ENCODE measurements around the gene APOBEC3A. TPM values are rescaled to one million over a fixed set of nuclear protein-coding genes. Genes with fewer than 3 reads are reported as not detected.
A peak's percentile ranks its signal among the peaks of the same experiment; 100 is the strongest.
"Not testable (repeated sequence)": the region's sequence is repeated elsewhere in the genome, so short reads cannot be mapped to it uniquely, and the experiment has no call there.

Gene APOBEC3A
- total RNA-seq, 2 donors from 2014 or later = 3.3 TPM; not detected in 1

DNA sequence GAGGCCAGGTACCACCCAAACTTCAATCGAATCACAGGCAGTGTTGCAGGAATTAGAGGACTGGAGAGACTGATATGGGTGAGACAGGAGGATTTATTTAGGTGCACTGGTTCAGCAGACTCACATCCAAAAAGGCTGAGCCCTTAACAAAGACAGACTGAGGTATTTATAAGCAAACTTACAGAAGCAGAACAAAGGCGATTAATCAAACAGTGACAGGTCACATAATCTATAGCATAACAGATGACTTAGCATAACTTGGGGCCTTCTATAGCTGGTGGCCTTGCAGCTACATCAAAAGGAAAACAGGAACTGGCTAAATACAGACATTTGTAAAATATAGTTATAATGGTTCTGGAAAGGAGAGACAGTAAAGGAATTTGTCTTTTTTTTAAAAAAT is 26.8 kb downstream of the APOBEC3A start:
- Mint-ChIP-seq H3K36me3 (no peaks in the 10 kb centered on the region), H3K27me3 (no peaks in the 10 kb centered on the region), H3K27ac (no peak overlapping the region), H3K9me3 (no peaks in the 10 kb centered on the region), H3K4me3 (no peak overlapping the region), H3K4me1 (ENCODE audit: low read depth in 2 of 2) (peaks cover 0 to 24% of the 10 kb centered on the region in 2 donors)
- DNase-seq (ENCODE audit: low spot score) (no peak), ATAC-seq (no peak)

DNA sequence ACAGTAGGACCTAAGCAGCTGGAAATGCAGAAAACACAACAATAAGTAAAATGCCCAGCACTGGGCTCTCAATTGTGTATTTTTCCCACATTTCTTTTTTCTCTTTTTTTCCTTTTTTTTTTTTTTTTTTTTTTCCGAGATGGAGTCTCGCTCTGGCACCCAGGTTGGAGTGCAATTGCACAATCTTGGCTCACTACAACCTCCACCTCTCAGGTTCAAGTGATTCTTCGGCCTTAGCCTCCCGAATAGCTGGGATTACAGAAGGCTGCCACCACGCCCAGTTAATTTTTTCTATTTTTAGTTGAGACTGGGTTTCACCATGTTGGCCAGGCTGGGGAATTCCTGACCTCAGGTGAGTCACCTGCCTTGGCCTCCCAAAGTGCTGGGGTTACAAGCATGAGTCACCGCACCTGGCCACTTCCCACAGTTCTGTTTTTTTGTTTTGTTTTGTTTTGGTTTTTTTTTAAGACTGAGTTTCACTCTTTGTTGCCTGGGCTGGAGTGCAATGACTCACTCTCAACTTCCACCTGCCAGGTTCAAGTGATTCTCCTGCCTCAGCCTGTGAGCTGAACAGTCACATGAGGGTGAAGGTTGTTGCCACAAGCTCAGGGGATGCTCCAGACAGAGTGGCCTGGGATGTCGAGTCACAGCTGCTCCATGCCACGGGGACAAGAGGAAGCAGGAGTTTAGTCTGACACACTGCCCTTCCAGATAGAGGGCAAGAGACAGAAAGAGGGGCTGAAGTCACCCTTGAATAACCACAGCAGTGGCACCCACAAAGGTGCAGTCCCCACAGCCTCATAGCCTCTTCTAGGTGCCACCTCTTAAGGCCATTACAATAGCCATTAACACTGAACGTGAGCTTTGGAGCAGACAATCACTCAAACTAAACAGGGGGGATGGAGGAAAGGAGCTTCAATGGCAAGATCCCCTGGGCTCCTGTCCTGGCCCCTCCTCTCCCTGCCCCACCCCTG is 27.7 kb downstream of the APOBEC3A start:
- H3K36me3 Mint-ChIP-seq; H3K9me3 Mint-ChIP-seq; H3K4me3 Mint-ChIP-seq; H3K27me3 Mint-ChIP-seq; DNase-seq (ENCODE audit: low spot score): not testable (repeated sequence)
- ATAC-seq = peak in 1 of 2 donors; percentile 55
- peak overlapping the region in 1 of 2 donors; percentile 72 for H3K27ac Mint-ChIP-seq
- peaks cover 0 to 29% of the 10 kb centered on the region in 2 donors for H3K4me1 Mint-ChIP-seq (ENCODE audit: low read depth in 2 of 2)

DNA sequence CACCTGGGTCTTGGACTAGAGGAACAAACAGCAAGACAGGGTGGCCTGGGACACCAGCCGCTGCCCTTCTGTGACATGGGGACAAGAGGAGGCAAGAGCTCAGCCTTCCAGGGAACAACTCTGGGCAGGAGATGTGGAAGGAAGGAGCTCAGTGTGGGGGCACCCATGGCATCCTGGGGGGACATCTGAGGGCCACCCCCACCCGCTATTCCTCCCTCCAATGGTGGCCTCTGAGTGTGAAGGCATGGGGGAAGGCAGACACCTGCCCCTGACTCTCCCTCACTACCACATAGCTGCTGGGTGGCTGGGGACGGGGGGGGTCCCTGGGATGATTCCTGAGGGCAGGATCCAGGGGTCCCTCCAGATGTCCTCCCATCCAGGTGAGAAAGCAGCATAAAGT is 29.2 kb downstream of the APOBEC3A start:
- no peak for ATAC-seq
- no peak overlapping the region for H3K27ac Mint-ChIP-seq
- no peaks in the 10 kb centered on the region for H3K9me3 Mint-ChIP-seq
- H3K27me3 Mint-ChIP-seq = no peaks in the 10 kb centered on the region
- peaks cover 0 to 26% of the 10 kb centered on the region in 2 donors for H3K4me1 Mint-ChIP-seq (ENCODE audit: low read depth in 2 of 2)
- H3K36me3 Mint-ChIP-seq = no peaks in the 10 kb centered on the region
- no peak for DNase-seq (ENCODE audit: low spot score)
- H3K4me3 Mint-ChIP-seq = no peak overlapping the region

DNA sequence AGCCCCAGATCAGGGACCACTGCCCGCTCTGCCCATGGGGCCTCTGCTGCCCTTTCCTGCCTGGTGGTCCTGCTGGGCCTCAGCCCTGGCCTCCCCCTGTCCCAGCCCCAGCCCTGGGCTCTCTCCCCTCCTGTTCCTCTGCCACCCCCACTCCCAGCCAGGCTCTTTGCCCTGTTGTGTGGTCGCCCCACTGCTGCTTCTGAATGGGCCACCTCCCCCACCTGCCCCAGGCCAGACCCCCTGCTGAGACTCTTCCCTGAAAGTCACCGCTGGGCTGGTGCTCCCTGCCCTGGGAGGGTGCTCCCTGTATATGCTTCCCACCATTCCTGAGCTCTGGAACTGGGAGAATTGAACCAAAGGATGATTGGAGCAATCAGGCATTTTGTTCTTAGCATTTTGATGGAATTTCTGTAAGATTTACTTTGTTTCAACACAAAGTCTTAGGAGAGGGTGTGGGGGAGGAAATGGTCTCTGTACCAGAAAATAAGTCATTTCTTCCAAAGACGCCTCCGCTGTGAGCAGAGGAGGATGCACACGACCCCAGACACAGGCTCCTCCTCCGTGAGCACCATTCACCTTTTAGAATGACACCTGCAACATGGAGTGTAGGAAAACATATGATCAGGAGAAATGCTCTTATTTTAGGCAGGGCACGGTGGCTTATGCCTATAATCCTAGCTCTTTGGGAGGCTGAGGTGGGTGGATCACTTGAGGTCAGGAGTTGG is 29.9 kb downstream of the APOBEC3A start:
- no peak for DNase-seq (ENCODE audit: low spot score)
- Mint-ChIP-seq H3K4me1 (ENCODE audit: low read depth in 2 of 2) (peaks cover 0 to 19% of the 10 kb centered on the region in 2 donors), H3K27me3 (no peaks in the 10 kb centered on the region), H3K27ac (no peak overlapping the region), H3K4me3 (no peak overlapping the region), H3K36me3 (no peaks in the 10 kb centered on the region), H3K9me3 (no peaks in the 10 kb centered on the region)
- ATAC-seq = no peak

DNA sequence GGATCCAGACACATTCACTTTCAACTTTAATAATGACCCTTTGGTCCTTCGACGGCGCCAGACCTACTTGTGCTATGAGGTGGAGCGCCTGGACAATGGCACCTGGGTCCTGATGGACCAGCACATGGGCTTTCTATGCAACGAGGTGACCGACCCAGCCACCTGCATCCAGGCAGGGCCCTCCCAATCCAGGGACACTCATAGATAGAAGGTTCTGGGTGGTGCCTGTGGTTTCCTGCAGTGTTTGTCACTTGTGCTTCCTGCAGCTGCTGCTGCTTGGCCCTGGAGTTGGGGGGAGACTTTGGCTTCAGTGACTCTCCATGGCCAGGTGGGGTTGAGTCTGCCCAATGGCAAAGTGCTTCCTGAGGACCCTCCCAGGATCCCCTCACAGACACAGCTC is 32.1 kb downstream of the APOBEC3A start:
- H3K27ac Mint-ChIP-seq = no peak overlapping the region
- H3K9me3 Mint-ChIP-seq = no peaks in the 10 kb centered on the region
- peaks cover 7 to 13% of the 10 kb centered on the region in 2 donors for H3K4me1 Mint-ChIP-seq (ENCODE audit: low read depth in 2 of 2)

DNA sequence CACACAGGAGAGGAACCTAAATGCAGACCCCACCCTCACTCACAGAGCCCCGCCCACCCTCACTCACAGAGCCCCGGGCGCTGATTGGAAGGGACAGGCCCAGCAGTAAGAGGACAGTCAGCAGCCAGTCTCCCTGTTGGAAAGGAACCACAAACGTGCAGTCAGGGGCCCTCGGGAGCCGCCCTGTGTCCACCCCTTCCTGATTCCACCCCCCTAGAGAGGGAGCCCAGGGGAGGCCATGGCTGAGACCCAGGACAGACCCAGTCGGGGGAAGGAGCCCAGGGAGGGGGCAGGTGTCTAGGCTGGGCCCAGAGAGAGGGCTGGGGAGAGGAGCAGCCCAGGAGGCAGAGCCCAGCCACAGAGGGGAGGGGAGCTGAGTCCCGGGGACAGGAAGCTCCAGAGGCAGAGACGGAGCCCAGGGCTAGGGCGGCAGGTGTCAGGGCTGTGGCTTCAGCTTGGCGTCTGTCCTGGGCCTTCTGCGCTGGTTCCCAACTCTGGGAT is 35.5 kb downstream of the APOBEC3A start:
- H3K4me1 Mint-ChIP-seq (ENCODE audit: low read depth in 2 of 2); H3K4me3 Mint-ChIP-seq; H3K9me3 Mint-ChIP-seq; H3K27ac Mint-ChIP-seq; H3K36me3 Mint-ChIP-seq: not testable (repeated sequence)
- peak; percentile 35 for DNase-seq (ENCODE audit: low spot score)
- ATAC-seq = peak; percentile 17 to 59
- H3K27me3 Mint-ChIP-seq = peaks cover 0 to 14% of the 10 kb centered on the region in 2 donors

More for the DNA sequence above, 32.1 kb downstream of the APOBEC3A start:
- ATAC-seq (no peak), DNase-seq (ENCODE audit: low spot score) (no peak)
- Mint-ChIP-seq H3K36me3 (no peaks in the 10 kb centered on the region), H3K27me3 (peaks cover 0 to 9% of the 10 kb centered on the region in 2 donors), H3K4me3 (no peak overlapping the region)

DNA sequence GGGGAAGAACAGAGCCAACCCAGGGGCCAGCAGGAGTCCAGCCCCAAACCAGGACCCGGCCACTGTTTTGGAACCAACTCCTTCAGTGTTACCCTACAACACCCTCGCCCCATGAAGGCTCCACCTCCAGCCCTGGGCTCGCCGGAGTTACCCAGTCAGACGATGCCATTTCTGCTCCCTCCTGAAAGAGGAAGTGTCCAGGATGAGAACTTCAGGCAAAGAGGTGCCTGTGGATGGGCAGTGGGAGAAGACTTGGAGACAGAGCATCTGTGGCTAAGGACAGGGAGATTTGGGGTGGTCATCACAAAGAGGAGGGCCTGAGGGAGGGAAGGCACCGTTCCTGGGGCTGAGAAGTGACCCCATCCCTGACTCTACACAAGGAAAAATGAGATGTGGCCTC is 38.7 kb downstream of the APOBEC3A start:
- DNase-seq (ENCODE audit: low spot score) (peak; percentile 54), ATAC-seq (no peak)
- Mint-ChIP-seq H3K4me1 (ENCODE audit: low read depth in 2 of 2) (peaks cover 0 to 7% of the 10 kb centered on the region in 2 donors), H3K36me3 (peaks cover 5% of the 10 kb centered on the region), H3K9me3 (peaks cover 3% of the 10 kb centered on the region), H3K27ac (no peak overlapping the region), H3K4me3 (no peak overlapping the region), H3K27me3 (peaks cover 7 to 20% of the 10 kb centered on the region in 2 donors)

DNA sequence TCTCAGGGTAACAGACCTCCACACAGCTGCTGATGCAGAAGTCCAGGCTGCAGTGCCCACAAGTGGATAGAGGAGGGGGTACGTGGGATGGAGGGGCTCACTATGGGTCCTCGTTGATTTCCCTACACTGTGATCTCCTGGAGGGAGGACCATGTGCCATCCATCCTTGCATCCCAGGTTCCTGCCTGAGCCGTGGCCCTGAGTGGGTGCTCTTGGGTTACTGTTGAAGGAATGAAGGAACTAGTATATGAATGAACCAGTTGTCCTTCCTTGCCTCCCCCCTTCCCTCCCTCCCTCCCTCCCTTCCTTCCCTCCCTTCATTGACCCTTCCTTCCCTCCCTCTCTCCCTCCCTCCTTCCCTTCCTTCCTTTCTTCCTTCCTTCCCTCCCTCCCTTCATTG is 40.1 kb downstream of the APOBEC3A start:
- Mint-ChIP-seq H3K4me3 (no peak overlapping the region), H3K27ac (no peak overlapping the region), H3K4me1 (ENCODE audit: low read depth in 2 of 2) (peaks cover 0 to 7% of the 10 kb centered on the region in 2 donors), H3K27me3 (peaks cover 7 to 20% of the 10 kb centered on the region in 2 donors), H3K36me3 (peaks cover 5% of the 10 kb centered on the region), H3K9me3 (peaks cover 3% of the 10 kb centered on the region)
- no peak for ATAC-seq
- DNase-seq (ENCODE audit: low spot score) = peak; percentile 52

DNA sequence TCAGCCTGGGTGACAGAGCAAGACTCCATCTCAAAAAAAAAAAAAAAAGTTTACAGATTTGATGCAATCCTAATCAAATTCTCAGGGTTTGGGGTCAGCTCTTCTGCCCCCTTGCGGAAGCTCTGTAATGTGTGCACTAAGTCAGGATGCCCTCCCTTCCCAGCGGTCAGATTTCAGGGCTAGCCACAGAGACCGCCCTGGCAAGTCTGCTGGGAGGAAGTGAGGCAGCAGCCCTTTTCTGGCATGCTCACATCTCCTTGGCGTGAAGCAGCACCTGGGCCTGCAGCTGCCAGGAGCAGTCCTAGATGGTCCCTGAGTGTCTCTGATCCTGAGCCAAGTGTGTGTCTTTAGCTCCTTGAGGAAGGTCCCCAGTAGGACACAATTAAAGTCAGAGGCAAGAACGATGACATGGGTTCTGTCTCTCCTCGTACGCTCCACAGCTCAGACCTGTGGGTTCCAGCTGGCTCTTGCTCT is 45.8 kb downstream of the APOBEC3A start:
- peak; percentile 89 for DNase-seq (ENCODE audit: low spot score)
- peaks cover 11 to 17% of the 10 kb centered on the region in 2 donors for H3K4me1 Mint-ChIP-seq (ENCODE audit: low read depth in 2 of 2)
- ATAC-seq = peak; percentile 97 to 98
- no peak overlapping the region for H3K4me3 Mint-ChIP-seq
- H3K27ac Mint-ChIP-seq = peak overlapping the region in 1 of 2 donors; percentile 78
- H3K27me3 Mint-ChIP-seq = peaks cover 3 to 7% of the 10 kb centered on the region in 2 donors
- H3K9me3 Mint-ChIP-seq = no peaks in the 10 kb centered on the region
- peaks cover under 1% of the 10 kb centered on the region for H3K36me3 Mint-ChIP-seq

DNA sequence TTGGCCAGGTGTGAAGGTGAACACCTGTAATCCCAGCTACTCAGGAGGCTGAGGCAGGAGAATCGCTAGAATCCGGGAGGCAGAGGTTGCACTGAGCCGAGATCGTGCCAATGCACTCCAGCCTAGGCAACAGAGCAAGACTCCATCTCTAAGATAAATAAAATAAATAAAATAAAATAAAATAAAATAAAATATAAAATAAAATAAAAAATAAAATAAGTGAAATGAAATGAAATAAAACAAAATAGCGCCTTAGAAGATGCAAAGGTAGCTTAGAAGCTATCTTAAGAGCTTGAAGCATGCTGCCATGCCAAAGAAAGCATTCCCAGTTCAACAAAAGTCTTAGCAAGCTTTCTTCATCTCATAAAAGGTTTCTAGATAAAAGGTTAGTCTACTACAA is 49.8 kb downstream of the APOBEC3A start:
- DNase-seq (ENCODE audit: low spot score) (no peak), ATAC-seq (no peak)
- H3K9me3 Mint-ChIP-seq = no peaks in the 10 kb centered on the region
- H3K36me3 Mint-ChIP-seq = no peaks in the 10 kb centered on the region
- no peak overlapping the region for H3K4me3 Mint-ChIP-seq
- H3K27me3 Mint-ChIP-seq = no peaks in the 10 kb centered on the region
- H3K4me1 Mint-ChIP-seq (ENCODE audit: low read depth in 2 of 2) = peaks cover 12 to 21% of the 10 kb centered on the region in 2 donors
- peak overlapping the region in 1 of 2 donors; percentile 74 for H3K27ac Mint-ChIP-seq

DNA sequence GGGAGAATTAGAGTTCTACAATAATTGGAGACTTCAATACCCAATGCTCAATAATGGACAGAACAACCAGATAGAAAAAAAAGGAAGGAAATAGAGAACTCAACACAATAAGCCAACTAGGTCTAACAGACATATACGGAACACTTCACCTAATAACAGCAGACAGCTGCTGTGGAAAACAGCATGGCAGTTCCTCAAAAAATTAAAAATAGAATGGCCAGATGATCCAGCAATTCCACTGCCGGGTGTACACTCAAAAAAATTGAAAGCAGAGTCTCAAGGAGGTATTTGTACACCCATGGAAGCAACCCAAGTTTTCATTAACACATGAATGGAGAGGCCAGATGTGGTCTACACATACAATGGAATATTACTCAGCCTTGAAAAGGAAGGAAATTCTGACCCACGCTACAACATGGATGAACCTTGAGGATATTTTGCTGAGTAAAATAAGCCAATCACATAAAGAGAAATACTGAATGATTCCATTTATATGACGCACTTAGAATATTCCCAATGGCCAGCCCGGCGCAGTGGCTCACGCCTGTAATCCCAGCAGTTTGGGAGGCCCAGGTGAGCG is 51.0 kb downstream of the APOBEC3A start:
- ATAC-seq, H3K4me3 Mint-ChIP-seq: not testable (repeated sequence)
- H3K27ac Mint-ChIP-seq = peak overlapping the region in 1 of 2 donors; percentile 74

DNA sequence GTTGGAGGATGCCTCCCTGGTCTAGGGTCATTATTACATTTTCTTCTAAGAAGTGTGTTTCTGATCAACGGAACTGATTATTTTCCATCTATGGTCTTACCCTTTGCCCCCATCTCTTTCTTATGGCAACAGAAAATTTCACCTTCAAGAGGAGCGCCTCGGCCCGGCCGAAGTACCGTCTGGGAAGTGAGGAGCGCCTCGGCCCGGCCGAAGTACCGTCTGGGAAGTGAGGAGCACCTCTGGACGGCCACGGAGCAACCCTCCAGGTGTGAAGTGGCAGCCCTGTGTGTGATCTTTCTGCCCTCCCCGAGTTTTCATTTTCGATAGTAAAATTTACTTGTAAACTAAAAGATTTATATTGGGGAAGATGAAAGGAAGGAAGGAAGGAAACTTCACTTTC is 53.5 kb downstream of the APOBEC3A start:
- ATAC-seq (no peak), DNase-seq (ENCODE audit: low spot score) (peak; percentile 18)
- Mint-ChIP-seq H3K9me3 (no peaks in the 10 kb centered on the region), H3K36me3 (no peaks in the 10 kb centered on the region), H3K4me3 (no peak overlapping the region), H3K4me1 (ENCODE audit: low read depth in 2 of 2) (peaks cover 26% of the 10 kb centered on the region in 2 donors), H3K27ac (peak overlapping the region; percentile 80 to 99), H3K27me3 (no peaks in the 10 kb centered on the region)

More for the DNA sequence above, 51.0 kb downstream of the APOBEC3A start:
- H3K27me3 Mint-ChIP-seq; H3K9me3 Mint-ChIP-seq; H3K36me3 Mint-ChIP-seq; DNase-seq (ENCODE audit: low spot score): not testable (repeated sequence)
- H3K4me1 Mint-ChIP-seq (ENCODE audit: low read depth in 2 of 2) = peaks cover 17 to 25% of the 10 kb centered on the region in 2 donors
